ENCODE measurements around the gene TSPOAP1. TPM values are rescaled to one million over a fixed set of nuclear protein-coding genes. Genes with fewer than 3 reads are reported as not detected.

The TSPOAP1 gene
- total RNA-seq, 1 donor from 2014 or later, result 22.3 TPM

DNA sequence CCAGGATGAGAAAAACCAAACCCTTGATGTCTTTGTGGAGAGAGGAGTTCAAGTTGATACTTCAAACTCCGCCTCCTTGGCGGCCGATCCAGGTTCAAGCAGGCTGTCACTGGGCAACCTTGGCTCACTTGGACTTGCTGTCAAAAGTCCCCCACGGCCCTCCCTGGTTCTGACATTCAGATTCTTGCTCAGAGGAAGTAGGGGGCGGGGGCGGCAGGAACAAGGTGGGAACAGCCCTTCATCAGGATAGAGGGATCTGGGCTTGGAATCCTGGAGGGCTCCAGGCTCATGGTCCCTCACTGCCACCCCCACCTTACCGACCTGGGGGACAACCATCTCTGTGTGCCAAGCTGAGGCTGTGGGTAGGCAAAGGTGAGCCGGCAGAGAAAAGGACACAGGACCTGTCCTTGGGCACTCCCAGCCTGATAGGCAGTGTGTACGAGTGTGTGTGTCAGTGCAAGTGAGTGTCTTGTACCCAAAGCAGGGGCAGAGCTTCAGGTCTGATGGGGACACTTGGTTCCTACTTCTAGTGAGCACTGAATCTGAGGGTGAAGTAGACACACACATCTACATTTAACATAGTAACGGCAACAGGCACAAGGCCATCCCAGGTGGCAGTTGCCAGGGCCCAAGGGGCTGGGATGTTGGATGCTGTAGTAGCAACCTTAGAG lies 6.6 kb upstream of the TSPOAP1 start:
- peaks cover 50% of the 10 kb centered on the region for H3K36me3 Mint-ChIP-seq (ENCODE audit: low read depth)
- peak overlapping the region; percentile 99 for H3K27ac Mint-ChIP-seq
- H3K27me3 Mint-ChIP-seq (ENCODE audit: low read depth), result no peaks in the 10 kb centered on the region
- intact Hi-C loops (cut with micrococcal nuclease), result loop anchor here (5.0 to 10.0 kb wide), 4 partner anchors 297 to 1492 kb away; partner anchors contain the start of gene SRSF1
- H3K9me3 Mint-ChIP-seq, result no peaks in the 10 kb centered on the region
- peaks cover 29% of the 10 kb centered on the region for H3K4me1 Mint-ChIP-seq (ENCODE audit: low read depth)
- H3K4me3 Mint-ChIP-seq (ENCODE audit: low read depth), result peak overlapping the region; percentile 99
- DNase-seq (ENCODE audit: low spot score), result no peak

GRCh38 chr17:58334661-58335060 lies 6.1 kb upstream of the TSPOAP1 start:
- no peaks in the 10 kb centered on the region for H3K9me3 Mint-ChIP-seq
- H3K36me3 Mint-ChIP-seq (ENCODE audit: low read depth), result peaks cover 50% of the 10 kb centered on the region
- no peaks in the 10 kb centered on the region for H3K27me3 Mint-ChIP-seq (ENCODE audit: low read depth)
- intact Hi-C loops (cut with micrococcal nuclease), result loop anchor here (5.0 to 10.0 kb wide), 4 partner anchors 298 to 1493 kb away; partner anchors contain the start of gene SRSF1
- peak overlapping the region; percentile 99 for H3K27ac Mint-ChIP-seq
- no peak for DNase-seq (ENCODE audit: low spot score)
- H3K4me3 Mint-ChIP-seq (ENCODE audit: low read depth), result peak overlapping the region; percentile 99
- peaks cover 27% of the 10 kb centered on the region for H3K4me1 Mint-ChIP-seq (ENCODE audit: low read depth)

DNA sequence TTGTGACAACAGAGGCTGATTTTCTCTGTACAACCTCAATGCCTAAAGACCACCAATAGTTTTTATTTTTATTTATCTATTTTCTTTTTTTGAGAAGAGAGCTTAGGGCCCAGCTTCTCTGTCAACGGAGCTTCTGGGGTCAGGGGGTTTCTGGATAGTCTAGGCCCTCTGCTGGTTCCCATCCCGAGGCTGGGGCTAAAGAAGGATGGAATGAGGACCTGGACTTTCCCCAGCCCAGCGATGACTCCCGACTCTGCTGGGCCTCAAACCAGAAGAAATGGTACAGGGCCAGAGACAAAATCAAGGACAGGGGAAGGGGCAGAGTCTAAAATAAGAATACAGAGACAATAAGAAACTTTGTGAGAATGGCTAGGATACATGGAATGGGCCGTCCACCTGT lies 5.7 kb upstream of the TSPOAP1 start:
- peaks cover 50% of the 10 kb centered on the region for H3K36me3 Mint-ChIP-seq (ENCODE audit: low read depth)
- no peaks in the 10 kb centered on the region for H3K9me3 Mint-ChIP-seq
- peak overlapping the region; percentile 99 for H3K27ac Mint-ChIP-seq
- intact Hi-C loops (cut with micrococcal nuclease), result loop anchor here (10.0 kb wide), 2 partner anchors 329 to 1451 kb away; partner anchors contain the start of gene SRSF1
- H3K27me3 Mint-ChIP-seq (ENCODE audit: low read depth), result no peaks in the 10 kb centered on the region
- H3K4me3 Mint-ChIP-seq (ENCODE audit: low read depth), result peak overlapping the region; percentile 99
- DNase-seq (ENCODE audit: low spot score), result no peak
- H3K4me1 Mint-ChIP-seq (ENCODE audit: low read depth), result peaks cover 28% of the 10 kb centered on the region

DNA sequence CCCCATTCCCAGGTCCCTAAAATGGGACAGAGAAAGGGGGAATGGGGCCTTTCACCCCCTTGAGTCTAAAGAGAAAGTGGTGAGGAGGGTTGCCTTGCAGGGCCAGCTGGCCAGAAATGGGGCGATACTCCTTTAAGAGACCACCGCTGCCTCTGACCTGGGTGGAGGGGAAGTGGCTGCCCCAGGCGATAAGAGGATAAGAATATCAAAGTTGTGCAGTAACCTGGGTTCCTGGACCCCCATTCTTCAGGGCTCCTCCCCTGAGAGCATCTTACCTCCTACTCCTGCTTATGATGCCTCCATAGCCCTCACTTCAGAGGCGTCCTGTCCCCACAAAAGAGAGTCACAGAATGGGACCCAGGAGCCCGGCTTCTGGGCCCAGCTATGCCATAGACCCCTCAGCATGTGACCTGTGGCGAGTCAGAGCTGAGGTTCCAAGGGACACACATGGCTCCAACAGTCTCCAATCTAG lies 5.2 kb upstream of the TSPOAP1 start:
- H3K27me3 Mint-ChIP-seq (ENCODE audit: low read depth), result no peaks in the 10 kb centered on the region
- intact Hi-C loops (cut with micrococcal nuclease), result loop anchor here (2.0 to 10.0 kb wide), 3 partner anchors 183 to 1451 kb away; partner anchors contain the start of gene SRSF1
- DNase-seq (ENCODE audit: low spot score), result peak; percentile 44
- H3K36me3 Mint-ChIP-seq (ENCODE audit: low read depth), result peaks cover 49% of the 10 kb centered on the region
- H3K27ac Mint-ChIP-seq, result peak overlapping the region; percentile 99
- H3K4me3 Mint-ChIP-seq (ENCODE audit: low read depth), result peak overlapping the region; percentile 99
- no peaks in the 10 kb centered on the region for H3K9me3 Mint-ChIP-seq
- peaks cover 33% of the 10 kb centered on the region for H3K4me1 Mint-ChIP-seq (ENCODE audit: low read depth)

- Mint-ChIP-seq H3K36me3 (ENCODE audit: low read depth) (peaks cover 48% of the 10 kb centered on the region), H3K9me3 (no peaks in the 10 kb centered on the region), H3K27me3 (ENCODE audit: low read depth) (no peaks in the 10 kb centered on the region), H3K27ac (peak overlapping the region; percentile 99), H3K4me3 (ENCODE audit: low read depth) (peak overlapping the region; percentile 99), H3K4me1 (ENCODE audit: low read depth) (peaks cover 38% of the 10 kb centered on the region)
- DNase-seq (ENCODE audit: low spot score), result peak; percentile 60
- intact Hi-C loops (cut with micrococcal nuclease), result loop anchor here (2.0 to 10.0 kb wide), 3 partner anchors 184 to 1452 kb away; partner anchors contain the start of gene SRSF1
Observed at GRCh38 chr17:58332778-58333735, 4.5 kb upstream of the TSPOAP1 start.

DNA sequence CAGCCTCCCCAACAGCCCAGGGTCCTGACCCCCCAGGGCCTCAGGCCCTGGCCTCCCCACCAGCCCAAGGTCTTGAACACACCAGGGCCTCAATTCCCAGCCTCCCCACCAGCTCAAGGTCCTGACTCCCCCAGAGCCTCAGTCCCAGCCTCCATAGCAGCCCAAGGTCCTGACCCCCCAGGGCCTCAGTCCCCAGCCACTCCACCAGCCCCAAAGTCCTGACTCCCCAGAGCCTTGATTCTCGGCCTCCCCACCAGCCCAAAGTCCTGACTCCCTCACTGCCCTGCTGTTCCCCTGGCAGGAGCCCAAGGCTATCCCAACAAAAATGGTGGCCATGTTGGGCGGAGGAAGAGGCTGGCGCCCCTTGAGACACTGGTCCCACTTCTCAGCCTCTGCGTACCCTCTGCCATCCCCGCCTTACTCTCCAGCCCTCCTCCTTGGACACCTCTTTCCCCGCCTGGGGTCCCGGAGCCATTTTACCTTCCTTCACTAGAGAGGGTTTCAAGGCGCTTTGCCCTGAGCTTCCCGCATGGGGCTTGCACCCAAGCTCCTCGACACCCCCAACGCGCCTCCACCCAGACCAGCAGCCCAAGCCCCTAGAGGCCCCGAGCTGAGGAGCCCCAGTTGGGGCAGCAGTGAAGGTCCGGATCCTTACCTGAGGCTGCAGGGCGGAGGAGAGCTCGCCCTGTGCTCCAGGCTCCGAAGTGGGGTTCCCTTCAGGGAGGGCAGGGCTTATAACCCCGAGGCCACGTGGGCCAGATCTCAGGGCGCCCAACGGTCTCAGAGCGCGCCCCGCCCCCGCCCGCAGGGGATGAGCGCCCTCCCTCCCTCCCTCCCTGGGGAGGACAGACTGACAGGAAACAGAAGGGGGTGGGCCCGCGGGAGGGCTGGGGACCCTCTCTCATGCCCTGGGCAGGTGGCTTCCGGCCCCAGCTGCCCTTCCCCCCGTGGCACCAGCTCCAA lies 3.5 kb upstream of the TSPOAP1 start:
- H3K27ac Mint-ChIP-seq, result peak overlapping the region; percentile 99
- DNase-seq (ENCODE audit: low spot score), result peak; percentile 91
- H3K4me3 Mint-ChIP-seq (ENCODE audit: low read depth), result peak overlapping the region; percentile 99
- H3K4me1 Mint-ChIP-seq (ENCODE audit: low read depth), result peaks cover 39% of the 10 kb centered on the region
- H3K27me3 Mint-ChIP-seq (ENCODE audit: low read depth), result no peaks in the 10 kb centered on the region
- no peaks in the 10 kb centered on the region for H3K9me3 Mint-ChIP-seq
- intact Hi-C loops (cut with micrococcal nuclease), result loop anchor here (2.0 to 10.0 kb wide), 3 partner anchors 185 to 1453 kb away; partner anchors contain the start of gene SRSF1
- peaks cover 46% of the 10 kb centered on the region for H3K36me3 Mint-ChIP-seq (ENCODE audit: low read depth)

GRCh38 chr17:58330997-58331814 lies 2.6 kb upstream of the TSPOAP1 start:
- Mint-ChIP-seq H3K36me3 (ENCODE audit: low read depth) (peaks cover 46% of the 10 kb centered on the region), H3K9me3 (no peaks in the 10 kb centered on the region), H3K27me3 (ENCODE audit: low read depth) (no peaks in the 10 kb centered on the region), H3K4me3 (ENCODE audit: low read depth) (peak overlapping the region; percentile 99), H3K27ac (peak overlapping the region; percentile 99), H3K4me1 (ENCODE audit: low read depth) (peaks cover 35% of the 10 kb centered on the region)
- DNase-seq (ENCODE audit: low spot score), result peak; percentile 64
- intact Hi-C loops (cut with micrococcal nuclease), result loop anchor here (1.0 to 10.0 kb wide), 3 partner anchors 7 to 1454 kb away; partner anchors contain the start of gene SRSF1

DNA sequence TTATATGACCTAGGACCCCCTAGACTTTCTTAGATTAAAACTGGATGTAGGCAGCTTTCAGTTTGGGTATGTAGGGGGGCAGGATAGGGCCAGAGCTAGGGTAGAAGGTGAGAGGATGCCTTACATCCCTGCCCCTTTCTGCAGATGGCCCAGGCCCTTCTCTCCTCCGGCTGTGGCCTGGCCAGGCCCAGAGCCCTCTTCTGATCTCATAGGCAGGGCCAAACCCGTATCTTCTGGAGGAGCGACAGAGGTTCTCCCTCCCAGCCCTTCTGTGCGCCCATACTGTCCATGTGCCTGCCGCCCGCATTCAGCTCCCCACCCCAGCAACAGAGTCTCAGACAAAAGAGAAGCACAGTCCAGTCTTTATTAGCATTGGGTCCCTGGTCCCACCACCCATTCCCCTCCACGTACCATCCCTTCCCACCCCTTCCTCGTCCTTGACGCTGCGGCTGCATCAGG lies 2.0 kb upstream of the TSPOAP1 start:
- Mint-ChIP-seq H3K36me3 (ENCODE audit: low read depth) (peaks cover 47% of the 10 kb centered on the region), H3K4me1 (ENCODE audit: low read depth) (peaks cover 28% of the 10 kb centered on the region), H3K27me3 (ENCODE audit: low read depth) (no peaks in the 10 kb centered on the region), H3K4me3 (ENCODE audit: low read depth) (peak overlapping the region; percentile 99), H3K27ac (peak overlapping the region; percentile 99), H3K9me3 (no peaks in the 10 kb centered on the region)
- peak; percentile 37 for DNase-seq (ENCODE audit: low spot score)
- intact Hi-C loops (cut with micrococcal nuclease), result loop anchor here (1.0 to 10.0 kb wide), 3 partner anchors 8 to 1454 kb away; partner anchors contain the start of gene SRSF1

DNA sequence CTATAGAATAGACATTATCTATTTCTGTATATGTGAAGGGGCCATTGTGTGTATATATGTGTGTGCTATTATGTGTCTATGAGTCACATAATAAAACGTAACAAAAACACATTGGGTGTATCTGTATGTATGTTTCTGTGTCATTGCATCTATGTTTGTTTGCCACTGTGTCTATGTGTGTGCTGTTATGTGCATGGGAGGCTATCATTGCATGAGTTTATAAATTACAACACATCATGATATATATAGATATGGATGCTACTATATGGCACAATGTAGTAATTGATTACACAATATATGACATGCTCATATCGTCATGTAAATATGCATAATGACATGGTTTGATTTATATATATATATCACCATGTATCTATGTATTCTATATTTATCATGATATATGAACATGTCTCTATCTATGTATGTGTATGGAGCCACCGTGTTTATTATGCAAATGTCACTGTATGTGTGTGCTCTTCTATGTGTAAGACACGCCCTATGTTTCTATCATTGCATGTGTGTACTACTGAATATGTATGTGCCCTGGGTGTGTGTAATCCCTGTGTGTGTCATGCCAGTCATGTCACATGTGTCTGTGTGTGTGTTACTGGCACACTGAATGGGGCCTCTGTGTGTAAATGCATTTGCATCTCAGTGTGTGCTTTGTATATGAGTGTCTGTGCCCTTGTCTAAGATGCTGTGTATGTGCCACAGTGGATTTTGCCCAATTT lies 1.4 kb upstream of the TSPOAP1 start:
- H3K27ac Mint-ChIP-seq, result peak overlapping the region; percentile 99
- H3K9me3 Mint-ChIP-seq, result no peaks in the 10 kb centered on the region
- intact Hi-C loops (cut with micrococcal nuclease), result loop anchor here (1.0 to 10.0 kb wide), 9 partner anchors 8 to 1455 kb away; partner anchors contain the start of genes RNF43, SRSF1, SUPT4H1 and TRIM37
- peak overlapping the region; percentile 99 for H3K4me3 Mint-ChIP-seq (ENCODE audit: low read depth)
- peaks cover 25% of the 10 kb centered on the region for H3K4me1 Mint-ChIP-seq (ENCODE audit: low read depth)
- peaks cover 47% of the 10 kb centered on the region for H3K36me3 Mint-ChIP-seq (ENCODE audit: low read depth)
- H3K27me3 Mint-ChIP-seq (ENCODE audit: low read depth), result no peaks in the 10 kb centered on the region
- DNase-seq (ENCODE audit: low spot score), result peak; percentile 57

DNA sequence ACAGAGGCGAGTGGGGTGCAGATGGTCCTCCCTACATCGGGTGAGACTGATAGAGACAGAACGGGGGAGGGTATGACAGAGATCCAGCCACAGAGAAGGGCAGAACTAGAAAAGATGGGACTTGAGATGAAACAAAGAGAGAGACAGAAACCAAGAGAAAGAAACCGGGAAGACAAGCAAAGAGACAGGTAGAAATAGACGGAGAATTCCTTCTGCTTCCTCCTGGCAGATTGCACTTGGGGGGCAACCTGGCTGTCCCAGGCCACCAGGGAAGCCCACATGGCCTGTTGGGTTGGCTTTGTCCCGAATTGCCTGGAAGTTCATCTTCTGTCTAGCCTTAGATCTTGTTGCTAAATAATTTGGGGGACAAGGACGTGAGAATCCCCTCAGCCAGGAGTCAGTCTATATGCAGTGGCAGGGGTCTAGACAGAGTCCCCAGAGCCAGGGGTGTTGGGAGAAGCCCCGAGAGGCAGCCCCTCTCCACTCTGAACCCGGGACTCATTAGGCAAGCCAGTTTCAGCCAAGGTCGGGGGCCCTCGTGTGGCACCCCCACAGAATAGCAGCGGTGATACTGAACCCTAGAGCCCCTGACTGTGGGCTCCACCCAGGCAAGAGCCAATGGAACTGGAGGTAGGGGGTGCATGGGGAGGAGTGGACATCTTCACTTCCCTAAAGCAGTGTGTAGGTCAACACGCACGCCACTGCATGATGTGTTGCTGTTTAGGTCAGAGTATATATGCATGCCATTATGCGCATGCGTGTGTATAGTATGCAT lies 627 bp upstream of the TSPOAP1 start:
- intact Hi-C loops (cut with micrococcal nuclease), result loop anchor here (1.0 to 10.0 kb wide), 6 partner anchors 15 to 776 kb away; partner anchors contain the start of genes RNF43, SUPT4H1 and TRIM37
- Mint-ChIP-seq H3K27me3 (ENCODE audit: low read depth) (no peaks in the 10 kb centered on the region), H3K4me1 (ENCODE audit: low read depth) (peaks cover 21% of the 10 kb centered on the region), H3K4me3 (ENCODE audit: low read depth) (peak overlapping the region; percentile 99), H3K9me3 (no peaks in the 10 kb centered on the region), H3K27ac (peak overlapping the region; percentile 88), H3K36me3 (ENCODE audit: low read depth) (peaks cover 43% of the 10 kb centered on the region)
- peak; percentile 87 for DNase-seq (ENCODE audit: low spot score)
